ENCODE data around the gene ZNF609.

ZNF609 gene, protein sequence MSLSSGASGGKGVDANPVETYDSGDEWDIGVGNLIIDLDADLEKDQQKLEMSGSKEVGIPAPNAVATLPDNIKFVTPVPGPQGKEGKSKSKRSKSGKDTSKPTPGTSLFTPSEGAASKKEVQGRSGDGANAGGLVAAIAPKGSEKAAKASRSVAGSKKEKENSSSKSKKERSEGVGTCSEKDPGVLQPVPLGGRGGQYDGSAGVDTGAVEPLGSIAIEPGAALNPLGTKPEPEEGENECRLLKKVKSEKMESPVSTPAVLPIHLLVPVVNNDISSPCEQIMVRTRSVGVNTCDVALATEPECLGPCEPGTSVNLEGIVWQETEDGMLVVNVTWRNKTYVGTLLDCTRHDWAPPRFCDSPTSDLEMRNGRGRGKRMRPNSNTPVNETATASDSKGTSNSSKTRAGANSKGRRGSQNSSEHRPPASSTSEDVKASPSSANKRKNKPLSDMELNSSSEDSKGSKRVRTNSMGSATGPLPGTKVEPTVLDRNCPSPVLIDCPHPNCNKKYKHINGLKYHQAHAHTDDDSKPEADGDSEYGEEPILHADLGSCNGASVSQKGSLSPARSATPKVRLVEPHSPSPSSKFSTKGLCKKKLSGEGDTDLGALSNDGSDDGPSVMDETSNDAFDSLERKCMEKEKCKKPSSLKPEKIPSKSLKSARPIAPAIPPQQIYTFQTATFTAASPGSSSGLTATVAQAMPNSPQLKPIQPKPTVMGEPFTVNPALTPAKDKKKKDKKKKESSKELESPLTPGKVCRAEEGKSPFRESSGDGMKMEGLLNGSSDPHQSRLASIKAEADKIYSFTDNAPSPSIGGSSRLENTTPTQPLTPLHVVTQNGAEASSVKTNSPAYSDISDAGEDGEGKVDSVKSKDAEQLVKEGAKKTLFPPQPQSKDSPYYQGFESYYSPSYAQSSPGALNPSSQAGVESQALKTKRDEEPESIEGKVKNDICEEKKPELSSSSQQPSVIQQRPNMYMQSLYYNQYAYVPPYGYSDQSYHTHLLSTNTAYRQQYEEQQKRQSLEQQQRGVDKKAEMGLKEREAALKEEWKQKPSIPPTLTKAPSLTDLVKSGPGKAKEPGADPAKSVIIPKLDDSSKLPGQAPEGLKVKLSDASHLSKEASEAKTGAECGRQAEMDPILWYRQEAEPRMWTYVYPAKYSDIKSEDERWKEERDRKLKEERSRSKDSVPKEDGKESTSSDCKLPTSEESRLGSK (N-terminal part only)

DNA sequence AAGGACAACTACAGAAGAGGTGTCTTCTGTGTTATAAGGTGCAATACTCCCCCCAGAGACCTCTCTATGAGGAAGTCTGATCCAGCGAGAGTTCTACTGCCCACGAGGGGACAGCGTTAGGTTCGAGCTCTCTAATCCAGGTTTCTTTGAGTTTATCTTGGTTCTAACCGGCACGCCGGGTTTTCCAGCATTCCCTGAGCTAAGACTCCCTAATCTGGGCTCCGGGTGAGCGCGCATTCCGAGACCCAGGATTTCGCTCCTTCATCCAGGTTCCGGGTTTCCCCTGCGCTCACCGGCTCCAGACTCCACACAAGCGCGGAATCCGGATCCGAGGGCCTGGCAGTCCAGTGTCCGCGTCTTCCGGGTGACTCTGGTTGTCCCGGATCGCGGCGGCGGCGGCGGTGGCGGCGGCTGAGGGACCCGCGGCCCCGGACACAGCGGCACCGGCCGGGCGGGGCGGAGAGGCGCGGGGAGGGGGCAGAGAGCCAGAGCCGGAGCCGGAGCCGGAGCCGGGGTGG, at the start of gene ZNF609:
Gene ZNF609 (plus strand): TSS at position 373 of the 518 bp plus-strand sequence. CDS start 38,842 bp downstream, outside the sequence.
- DNase-seq, result peak; percentile 87

DNA sequence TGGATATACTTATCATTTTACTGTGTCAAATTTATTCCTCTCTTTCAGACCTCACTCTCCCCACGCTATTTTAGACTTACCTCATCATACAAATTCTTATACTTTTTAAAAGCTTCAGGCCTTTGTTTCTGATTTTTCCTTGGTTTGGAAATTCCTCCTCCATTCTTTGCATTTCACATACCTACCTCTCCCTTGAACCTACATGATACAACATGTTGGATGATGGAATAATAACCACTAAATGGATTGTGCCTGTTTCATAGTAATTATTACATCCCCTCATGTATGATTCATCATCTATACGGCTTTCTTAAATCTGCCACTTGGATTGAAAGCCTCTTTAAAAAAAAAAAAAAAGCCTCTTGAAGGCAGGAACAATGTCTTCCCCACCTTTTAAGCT, 48.2 kb upstream of the ZNF609 start:
- no peak for DNase-seq

DNA sequence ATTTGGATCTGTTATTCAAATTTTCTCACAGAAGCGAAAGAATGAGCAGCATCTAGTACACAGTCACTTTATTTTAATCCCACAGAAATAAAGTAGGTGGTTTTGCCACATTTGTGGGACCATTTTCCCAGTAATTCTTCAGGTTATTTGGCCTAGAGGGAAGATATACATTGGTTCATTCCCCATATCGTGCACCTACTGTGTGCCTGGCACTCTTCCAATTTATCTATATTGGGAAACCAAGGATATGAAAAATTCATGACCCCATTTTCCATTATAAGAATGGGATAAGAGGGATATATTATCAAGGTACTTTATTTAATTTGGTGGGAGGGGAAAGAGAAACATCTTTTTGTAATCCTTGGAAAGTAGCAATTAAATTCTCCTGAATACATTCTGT, 37.7 kb upstream of the ZNF609 start:
- DNase-seq, result no peak

DNA sequence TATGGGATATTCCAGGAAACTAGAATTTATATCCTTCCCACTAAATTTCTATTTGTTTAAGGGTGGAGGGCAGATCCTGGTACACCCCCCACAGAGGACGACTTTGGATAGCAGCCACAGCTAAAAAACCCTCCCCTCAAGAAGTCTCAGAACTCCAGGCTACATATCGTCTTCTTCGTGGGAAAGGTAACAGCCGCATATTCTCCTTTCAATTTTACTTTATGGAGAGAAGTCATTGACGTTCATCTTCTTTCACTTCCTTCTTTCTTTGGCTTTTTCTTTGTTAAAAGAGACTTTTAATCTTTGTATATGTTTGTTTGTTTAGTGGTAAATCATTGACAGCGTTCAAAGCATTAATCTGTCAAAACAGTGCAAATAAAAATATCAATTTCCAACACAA, 36.4 kb upstream of the ZNF609 start:
- DNase-seq, result no peak

DNA sequence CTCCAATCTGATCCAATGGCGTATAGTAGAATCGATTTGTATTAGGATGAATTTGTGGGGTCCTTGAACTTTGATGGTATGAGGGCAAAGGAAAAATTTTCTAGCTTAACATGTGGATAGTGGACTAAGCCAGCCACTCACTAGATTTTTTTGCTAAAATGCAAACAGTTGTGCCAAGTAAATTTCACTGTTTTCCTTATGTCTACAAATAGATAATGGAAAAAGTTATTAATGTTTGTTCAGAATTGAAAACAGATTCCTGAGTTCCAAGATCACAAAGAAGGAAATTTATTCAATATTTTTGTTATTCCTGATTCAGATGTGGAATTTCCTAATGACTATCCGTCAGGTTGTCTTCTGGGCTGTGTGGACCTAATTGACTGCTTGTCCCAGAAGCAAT, 35.2 kb upstream of the ZNF609 start:
- no peak for DNase-seq

DNA sequence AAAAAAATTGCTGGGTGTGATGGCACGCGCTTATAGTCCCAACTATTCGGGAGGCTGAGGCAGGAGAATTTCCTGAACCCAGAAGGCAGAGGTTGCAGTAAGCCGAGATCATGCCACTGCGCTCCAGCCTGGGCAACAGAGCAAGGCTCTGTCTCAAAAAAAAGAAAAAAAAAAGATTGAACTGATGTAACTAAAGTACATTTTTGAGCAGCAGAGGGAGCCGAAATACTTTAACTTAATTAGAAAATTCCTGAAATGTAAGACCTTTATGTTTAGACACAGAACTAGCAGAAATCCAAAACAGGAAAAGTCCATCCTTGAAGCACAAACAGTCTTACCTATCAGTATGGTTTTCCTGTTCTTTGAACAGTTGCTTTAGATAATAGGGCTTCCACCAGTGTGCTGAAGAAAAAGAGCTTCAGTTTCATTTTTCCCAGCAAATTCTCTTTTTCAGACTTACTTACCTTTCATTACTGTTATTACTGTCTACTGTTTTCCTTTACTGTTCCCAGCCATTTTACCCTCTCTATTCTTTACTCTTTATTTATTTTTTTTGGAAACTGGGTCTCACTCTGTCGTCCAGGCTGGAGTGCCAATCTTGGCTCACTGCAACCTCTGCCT, 33.4 kb upstream of the ZNF609 start:
- DNase-seq, result peak; percentile 44

DNA sequence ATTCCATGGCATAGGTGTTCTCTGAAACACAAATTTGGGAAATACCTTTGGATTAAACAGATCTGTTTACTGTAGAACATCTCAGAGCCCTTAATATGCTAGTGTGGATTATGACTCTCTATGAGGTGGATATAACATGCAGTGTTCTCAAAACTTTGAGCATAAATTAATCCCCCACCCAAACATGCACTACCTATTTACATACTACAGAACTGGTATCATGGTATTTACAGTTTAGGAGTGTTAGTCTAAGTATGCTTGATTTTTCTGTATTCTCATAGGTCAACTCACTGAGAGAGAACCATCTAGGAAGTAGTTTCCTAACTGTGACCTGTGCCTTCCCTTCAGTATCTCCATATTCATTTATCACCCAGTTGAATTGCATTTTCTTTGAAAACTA, 30.9 kb upstream of the ZNF609 start:
- no peak for DNase-seq

DNA sequence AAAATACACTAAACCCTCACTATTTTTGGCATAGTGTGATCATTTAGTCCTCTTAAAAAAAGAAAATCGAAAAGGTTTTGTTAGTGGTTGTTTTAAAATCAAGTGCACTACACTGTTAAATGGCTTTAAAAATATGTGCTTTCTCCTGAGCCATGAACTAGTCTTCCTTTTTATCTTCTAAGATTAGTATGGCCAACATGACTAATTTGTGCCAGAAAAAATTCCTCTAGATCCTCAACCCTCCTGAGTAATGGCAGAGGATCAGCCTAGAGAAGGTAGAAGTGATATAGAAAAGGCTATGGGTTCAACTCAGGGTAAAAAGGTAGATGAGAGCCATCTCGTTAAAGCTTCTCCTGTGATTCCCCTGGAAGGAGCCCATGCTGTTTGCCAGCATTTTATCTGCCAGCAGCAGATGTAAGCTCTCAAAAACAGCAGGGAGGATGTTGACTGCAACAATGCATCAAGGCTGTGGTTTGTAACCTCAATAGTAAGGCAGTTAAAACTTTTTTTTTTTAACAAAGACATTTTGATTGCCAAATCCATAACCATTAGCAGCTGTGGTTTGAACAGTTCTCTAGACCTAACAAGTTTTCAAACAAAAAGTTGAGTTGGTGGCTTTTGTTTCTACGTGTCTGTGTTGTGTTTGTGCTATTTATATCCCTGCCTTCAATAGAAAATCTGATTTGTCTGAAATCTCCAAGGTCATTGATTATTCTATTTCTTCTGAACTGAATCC, 30.2 kb upstream of the ZNF609 start:
- peak; percentile 34 for DNase-seq

DNA sequence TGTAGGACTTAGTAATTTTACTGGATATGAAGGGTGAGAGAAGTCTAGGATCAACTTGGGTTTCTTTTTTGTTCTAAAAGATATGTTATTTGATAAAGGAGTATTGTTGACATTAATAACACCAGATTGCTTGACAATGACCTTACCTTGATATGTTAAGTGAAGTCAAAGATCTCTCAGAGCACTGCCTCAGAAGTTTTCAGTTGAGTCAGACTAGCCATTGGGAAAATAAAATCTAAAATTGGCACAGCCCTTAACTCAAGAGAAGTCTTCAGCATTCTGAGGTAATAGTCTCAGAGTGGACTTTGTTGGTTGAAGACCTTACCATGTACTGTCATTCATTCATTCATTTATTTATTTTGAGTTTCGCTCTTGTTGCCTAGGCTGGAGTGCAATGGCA, 22.4 kb upstream of the ZNF609 start:
- DNase-seq, result no peak

DNA sequence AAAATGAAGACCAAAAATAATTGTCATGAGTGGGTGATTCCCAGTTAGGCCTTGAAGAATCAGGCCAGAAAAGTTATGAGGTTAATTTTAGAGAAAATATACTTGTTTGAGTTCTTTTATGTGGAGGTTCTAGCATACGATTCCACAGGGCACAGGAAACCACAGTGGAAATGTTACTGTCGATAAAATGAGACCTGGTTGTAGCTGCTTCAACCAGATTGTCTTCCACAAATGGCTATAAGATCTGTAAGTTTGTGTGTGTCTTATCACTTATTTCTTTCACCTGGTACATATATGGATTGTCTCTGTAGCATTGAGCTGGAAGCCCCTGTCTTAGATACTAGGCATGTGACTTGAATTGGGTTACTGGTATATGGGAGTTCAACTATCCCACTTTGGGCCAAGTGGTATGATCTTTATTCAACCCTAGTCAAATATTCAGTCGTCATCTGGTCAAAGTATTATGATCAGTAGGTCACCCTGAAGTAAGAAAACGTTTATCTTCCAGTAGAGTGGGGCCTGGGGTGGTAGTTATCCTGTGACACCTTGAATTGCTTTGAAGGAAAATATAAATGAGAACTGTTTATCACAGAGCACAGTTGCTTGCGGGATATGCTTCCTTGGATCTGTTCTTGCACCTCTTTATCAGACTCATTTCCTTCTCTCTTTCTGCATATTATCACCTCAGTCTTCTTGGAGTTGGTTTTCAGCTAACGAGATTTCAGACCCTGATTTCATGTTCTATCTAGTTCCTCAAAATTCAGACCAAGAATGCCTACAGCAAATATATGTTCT, 21.5 kb upstream of the ZNF609 start:
- no peak for DNase-seq

DNA sequence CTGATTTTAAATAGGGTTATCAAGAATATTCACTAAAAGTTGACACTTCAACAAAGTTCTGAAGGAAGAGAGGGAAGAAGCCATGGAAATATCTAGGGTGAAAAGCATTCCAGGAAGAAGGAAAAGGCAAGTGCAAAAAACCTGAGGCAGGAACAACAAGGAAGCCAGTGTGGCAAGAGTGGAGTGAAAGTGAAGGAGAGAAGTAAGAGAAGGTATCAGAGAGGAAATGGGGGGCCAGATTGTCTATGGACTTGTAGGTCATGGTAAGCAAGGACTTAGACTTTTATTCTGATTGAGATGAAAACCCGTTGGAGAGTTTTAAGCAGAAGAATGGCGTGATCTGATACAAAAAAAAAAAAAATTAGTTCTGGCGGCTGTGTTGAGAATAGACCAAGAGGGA, 18.5 kb upstream of the ZNF609 start:
- DNase-seq, result no peak

DNA sequence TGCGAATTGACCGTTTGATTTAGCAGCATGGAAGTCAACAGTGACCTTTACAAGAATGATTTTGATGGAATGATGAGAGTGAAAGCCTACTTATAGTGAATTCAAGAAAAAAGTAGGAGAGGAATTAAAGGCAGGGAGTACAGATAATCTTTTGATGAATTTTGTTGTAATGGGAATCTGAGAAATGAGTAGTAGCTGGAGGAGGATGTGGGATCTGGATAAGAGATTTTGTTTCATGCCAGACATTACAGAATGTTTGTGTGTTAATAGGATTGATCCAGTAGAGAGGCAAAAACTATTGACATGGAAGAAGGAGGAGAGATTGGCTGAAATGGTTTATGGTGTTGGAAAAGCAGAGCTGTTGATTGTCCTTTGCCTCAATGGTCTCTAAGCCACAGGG, 17.4 kb upstream of the ZNF609 start:
- no peak for DNase-seq

DNA sequence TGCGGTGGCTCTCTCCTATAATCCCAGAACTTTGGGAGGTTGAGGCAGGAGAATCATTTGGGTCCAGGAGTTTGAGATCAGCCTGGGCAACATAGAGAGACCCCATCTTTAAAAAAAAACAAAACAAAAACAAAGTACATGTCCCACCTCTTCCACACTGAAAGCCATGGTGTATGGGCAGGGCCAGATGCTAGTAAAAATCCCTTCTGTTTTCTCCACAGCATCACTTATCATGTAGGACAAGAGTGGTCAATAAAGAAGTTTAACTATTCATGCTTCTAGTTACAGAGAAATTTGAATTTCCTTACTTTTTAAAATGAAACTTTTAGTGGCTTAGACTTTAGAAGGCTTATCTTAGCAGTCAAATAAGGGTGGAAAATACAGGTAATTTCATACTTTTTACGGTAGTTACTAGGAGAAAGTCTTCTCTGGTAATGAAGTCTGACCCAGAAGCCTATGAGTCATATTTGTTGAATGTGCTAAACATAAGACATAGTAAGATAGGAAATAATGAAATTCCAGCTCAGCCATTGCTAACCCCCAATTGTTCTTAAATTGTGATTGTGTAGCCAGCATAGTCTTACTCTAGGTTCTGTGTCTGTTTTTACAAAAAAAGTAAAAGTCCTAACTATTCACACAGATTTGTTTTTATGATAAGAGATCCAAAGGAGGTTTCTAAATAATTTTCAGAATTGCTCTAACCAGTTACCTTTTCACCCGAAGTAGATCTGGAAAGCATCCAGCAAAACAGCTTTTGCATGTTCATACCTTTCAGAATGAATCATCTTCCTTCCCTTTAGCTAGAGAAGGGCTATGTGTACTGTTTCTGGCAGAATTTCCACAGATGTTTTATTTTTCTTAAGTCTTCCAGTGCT, 16.4 kb upstream of the ZNF609 start:
- DNase-seq, result no peak

DNA sequence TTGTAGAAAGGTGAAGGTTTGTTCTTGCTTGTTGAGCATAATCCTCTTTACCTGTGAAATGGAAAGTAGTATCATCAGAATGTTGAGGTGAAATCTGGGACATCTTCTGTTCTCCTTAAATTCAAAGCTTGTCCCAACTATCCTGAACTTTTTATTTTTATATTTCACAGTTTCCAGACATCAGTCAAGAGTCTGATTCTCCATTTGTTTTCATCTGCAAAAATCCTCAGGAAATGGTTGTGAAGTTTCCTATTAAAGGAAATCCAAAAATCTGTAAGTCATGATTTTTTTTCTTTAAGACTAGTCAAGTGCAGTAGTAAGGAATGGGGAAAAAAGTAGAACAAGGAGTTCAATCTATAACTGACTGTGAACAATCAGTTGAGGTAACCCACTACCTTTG, 15.5 kb upstream of the ZNF609 start:
- no peak for DNase-seq

DNA sequence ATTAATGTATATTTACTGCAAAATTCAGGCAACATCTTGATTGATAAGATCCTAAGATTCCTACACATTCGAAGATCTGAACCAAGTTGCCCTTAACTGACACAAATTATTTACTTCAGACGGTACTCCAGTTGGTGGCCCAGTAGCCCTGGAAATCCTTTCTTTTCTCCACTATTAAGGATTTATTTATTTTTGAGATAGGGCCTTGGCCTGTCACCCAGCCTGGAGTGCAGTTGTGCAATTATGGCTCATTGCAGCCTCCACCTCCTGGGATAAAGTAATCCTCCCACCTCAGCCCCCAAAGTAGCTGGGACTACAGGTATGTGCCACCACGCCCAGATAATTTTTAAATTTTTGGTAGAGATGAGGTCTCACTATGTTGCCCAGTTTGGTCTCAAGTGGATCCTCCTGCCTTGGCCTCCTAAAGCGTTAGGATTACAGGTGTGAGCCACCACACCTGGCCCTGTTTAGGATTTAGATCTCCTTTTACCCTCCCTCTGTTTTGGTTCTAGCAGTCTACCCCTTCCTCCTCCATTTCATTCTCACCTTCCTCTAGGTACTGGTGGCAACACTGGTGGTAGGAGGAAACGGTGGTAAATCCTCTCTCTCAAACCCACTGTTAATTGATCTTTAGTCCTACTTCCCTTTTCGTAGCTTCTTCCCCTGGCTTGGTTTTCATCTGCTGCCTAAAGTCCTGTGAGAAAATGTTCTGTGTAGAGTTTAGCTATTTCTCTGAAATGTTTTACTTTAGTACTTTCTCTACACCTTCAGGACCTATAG, 12.7 kb upstream of the ZNF609 start:
- DNase-seq, result no peak

DNA sequence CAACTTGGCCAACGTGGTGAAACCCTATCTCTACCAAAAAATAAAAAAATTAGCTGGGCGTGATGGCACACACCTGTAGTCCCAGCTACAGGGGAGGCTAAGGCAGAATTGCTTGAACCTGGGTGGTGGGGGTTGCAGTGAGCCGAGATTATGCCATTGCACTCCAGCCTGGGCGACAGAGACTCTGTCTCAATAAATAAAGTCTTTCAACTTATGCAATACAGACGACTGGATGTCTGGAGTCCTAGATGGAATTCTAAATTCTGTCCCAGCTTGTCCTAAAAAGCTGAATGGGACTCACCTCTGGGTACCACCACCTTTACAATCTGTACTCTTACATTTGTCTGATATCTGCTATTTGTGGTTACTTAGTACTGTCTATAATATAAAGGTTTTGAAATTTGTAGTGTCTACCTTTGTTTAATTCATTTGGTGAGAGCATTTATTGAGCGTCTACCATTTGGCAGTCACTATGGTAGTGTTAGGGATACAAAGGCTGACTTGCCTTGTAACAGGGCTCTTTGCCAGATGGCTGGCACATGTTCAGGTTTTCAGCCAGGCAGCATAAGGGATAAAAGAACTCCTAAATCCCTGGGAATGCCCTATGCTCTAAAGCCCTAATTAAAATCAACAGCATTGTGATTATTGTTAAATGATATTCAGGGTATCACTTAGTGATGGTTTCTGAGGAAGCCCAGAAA, 7.2 kb upstream of the ZNF609 start:
- peak; percentile 53 for DNase-seq

DNA sequence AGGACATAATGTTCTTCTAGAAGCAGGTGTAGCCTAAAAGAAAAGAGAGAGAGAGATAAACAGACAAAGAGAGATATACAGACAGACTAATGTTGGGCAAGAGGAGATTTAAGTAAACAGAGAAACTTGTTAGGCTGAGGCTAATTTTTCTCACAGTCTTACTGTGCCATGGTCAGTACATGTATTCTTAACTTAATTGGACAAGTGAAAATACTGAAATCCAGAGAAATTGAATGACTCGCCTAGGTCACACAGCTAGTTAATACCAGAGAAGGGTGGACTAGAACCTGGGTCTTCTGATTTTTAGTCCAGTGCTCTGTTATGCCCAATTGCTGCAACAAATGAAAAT, 6.7 kb upstream of the ZNF609 start:
- DNase-seq, result no peak

DNA sequence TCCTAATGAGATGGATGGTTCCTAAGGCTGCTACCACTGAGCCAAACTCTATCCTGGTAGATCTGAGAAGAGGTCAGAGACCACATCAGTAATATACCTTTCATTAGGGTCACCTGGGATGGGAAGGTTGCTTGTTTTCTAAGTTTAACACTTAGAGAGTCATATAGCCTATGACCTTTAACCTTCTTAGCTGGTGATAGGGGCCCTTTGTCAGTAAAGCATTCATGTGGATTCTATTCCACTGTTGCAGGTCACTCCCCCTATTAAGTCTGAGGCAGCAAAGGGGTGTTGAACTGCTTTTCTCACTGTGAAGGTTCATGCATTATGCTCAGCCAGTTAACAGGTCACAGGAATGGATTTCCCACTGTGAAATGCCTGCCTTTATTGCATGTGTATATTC, 6.1 kb upstream of the ZNF609 start:
- no peak for DNase-seq

DNA sequence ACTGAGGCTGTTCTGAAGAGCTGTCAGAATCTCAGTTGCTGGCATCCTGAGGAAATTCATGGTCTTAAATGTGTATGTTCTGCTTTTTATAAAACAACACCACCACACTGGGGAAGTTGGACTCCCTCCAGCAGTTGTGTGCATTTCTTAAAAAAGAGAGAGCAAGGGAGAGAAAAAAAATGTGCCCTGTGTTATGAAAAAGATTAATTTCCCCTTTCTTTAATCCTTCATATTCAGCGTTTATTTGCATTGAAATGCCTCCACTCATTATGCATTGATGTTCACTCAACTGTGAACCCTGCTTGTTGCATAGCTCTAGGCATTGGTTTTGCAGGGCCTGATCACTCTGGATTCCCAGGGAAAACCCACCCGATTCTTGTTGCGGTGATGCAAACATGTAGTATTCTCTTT, 4.4 kb upstream of the ZNF609 start:
- DNase-seq, result no peak

Data from NCI-H1694 (cell line).